ENCODE results near the gene LIN9.

LIN9 gene

GRCh38 chr1:226337276-226337875 is 28.4 kb upstream of the LIN9 start:
- peaks cover 9% of the 10 kb centered on the region for H3K4me1 Mint-ChIP-seq
- ATAC-seq (ENCODE audit: low read depth) = no peak

GRCh38 chr1:226335661-226336060 is 26.7 kb upstream of the LIN9 start:
- DNase-seq (ENCODE audit: low spot score in 2 of 2) = no peak
- ATAC-seq (ENCODE audit: low read depth) = no peak
- peaks cover 5% of the 10 kb centered on the region for H3K36me3 Mint-ChIP-seq
- peak overlapping the region; percentile 25 for H3K27ac Mint-ChIP-seq
- peaks cover 4% of the 10 kb centered on the region for H3K9me3 Mint-ChIP-seq
- H3K4me3 Mint-ChIP-seq = no peak overlapping the region
- H3K4me1 Mint-ChIP-seq = peaks cover 9% of the 10 kb centered on the region
- H3K27me3 Mint-ChIP-seq = no peaks in the 10 kb centered on the region

More at GRCh38 chr1:226337276-226337875, 28.4 kb upstream of the LIN9 start:
- H3K36me3 Mint-ChIP-seq = peaks cover 6% of the 10 kb centered on the region
- H3K27me3 Mint-ChIP-seq = no peaks in the 10 kb centered on the region
- no peak overlapping the region for H3K4me3 Mint-ChIP-seq
- no peak for DNase-seq (ENCODE audit: low spot score in 2 of 2)
- peaks cover 4% of the 10 kb centered on the region for H3K9me3 Mint-ChIP-seq
- H3K27ac Mint-ChIP-seq = no peak overlapping the region

- peak overlapping the region; percentile 90 for H3K27ac Mint-ChIP-seq
- ATAC-seq (ENCODE audit: low read depth) (no peak), DNase-seq (ENCODE audit: low spot score in 2 of 2) (no peak)
- no peaks in the 10 kb centered on the region for H3K27me3 Mint-ChIP-seq
- H3K36me3 Mint-ChIP-seq = no peaks in the 10 kb centered on the region
- H3K4me1 Mint-ChIP-seq = peaks cover 8% of the 10 kb centered on the region
- H3K9me3 Mint-ChIP-seq = no peaks in the 10 kb centered on the region
- peak overlapping the region; percentile 71 for H3K4me3 Mint-ChIP-seq
Observed at GRCh38 chr1:226332947-226333346, 24.0 kb upstream of the LIN9 start.

- no peaks in the 10 kb centered on the region for H3K9me3 Mint-ChIP-seq
- DNase-seq (ENCODE audit: low spot score in 2 of 2) = no peak
- H3K27ac Mint-ChIP-seq = no peak overlapping the region
- H3K4me3 Mint-ChIP-seq = no peak overlapping the region
- no peaks in the 10 kb centered on the region for H3K27me3 Mint-ChIP-seq
- H3K36me3 Mint-ChIP-seq = no peaks in the 10 kb centered on the region
- ATAC-seq (ENCODE audit: low read depth) = no peak
- peaks cover 7% of the 10 kb centered on the region for H3K4me1 Mint-ChIP-seq
Observed at GRCh38 chr1:226329237-226329636, 20.3 kb upstream of the LIN9 start.

- DNase-seq (ENCODE audit: low spot score in 2 of 2) (no peak), ATAC-seq (ENCODE audit: low read depth) (no peak)
- peaks cover under 1% of the 10 kb centered on the region for H3K4me1 Mint-ChIP-seq
- no peaks in the 10 kb centered on the region for H3K9me3 Mint-ChIP-seq
- no peaks in the 10 kb centered on the region for H3K36me3 Mint-ChIP-seq
- no peak overlapping the region for H3K27ac Mint-ChIP-seq
- no peaks in the 10 kb centered on the region for H3K27me3 Mint-ChIP-seq
- no peak overlapping the region for H3K4me3 Mint-ChIP-seq
Observed at GRCh38 chr1:226327761-226328162, 18.8 kb upstream of the LIN9 start.

GRCh38 chr1:226325178-226325577 is 16.2 kb upstream of the LIN9 start:
- no peak for DNase-seq (ENCODE audit: low spot score in 2 of 2)
- peaks cover 4% of the 10 kb centered on the region for H3K27me3 Mint-ChIP-seq
- H3K4me1 Mint-ChIP-seq = no peaks in the 10 kb centered on the region
- H3K36me3 Mint-ChIP-seq = no peaks in the 10 kb centered on the region
- H3K4me3 Mint-ChIP-seq = no peak overlapping the region
- no peaks in the 10 kb centered on the region for H3K9me3 Mint-ChIP-seq
- H3K27ac Mint-ChIP-seq = no peak overlapping the region
- ATAC-seq (ENCODE audit: low read depth) = no peak

- H3K9me3 Mint-ChIP-seq = no peaks in the 10 kb centered on the region
- no peaks in the 10 kb centered on the region for H3K36me3 Mint-ChIP-seq
- no peak for DNase-seq (ENCODE audit: low spot score in 2 of 2)
- no peak for ATAC-seq (ENCODE audit: low read depth)
- no peak overlapping the region for H3K4me3 Mint-ChIP-seq
- no peak overlapping the region for H3K27ac Mint-ChIP-seq
- peaks cover 4% of the 10 kb centered on the region for H3K27me3 Mint-ChIP-seq
- H3K4me1 Mint-ChIP-seq = no peaks in the 10 kb centered on the region
Observed at GRCh38 chr1:226324479-226324878, 15.5 kb upstream of the LIN9 start.

- Mint-ChIP-seq H3K4me1 (no peaks in the 10 kb centered on the region), H3K9me3 (no peaks in the 10 kb centered on the region), H3K4me3 (no peak overlapping the region), H3K36me3 (no peaks in the 10 kb centered on the region), H3K27me3 (peaks cover 7% of the 10 kb centered on the region), H3K27ac (no peak overlapping the region)
- DNase-seq (ENCODE audit: low spot score in 2 of 2) = no peak
- ATAC-seq (ENCODE audit: low read depth) = no peak
Observed at GRCh38 chr1:226322986-226323385, 14.0 kb upstream of the LIN9 start.

- Mint-ChIP-seq H3K9me3 (no peaks in the 10 kb centered on the region), H3K4me1 (no peaks in the 10 kb centered on the region), H3K36me3 (no peaks in the 10 kb centered on the region), H3K27ac (no peak overlapping the region), H3K27me3 (peaks cover 10% of the 10 kb centered on the region), H3K4me3 (no peak overlapping the region)
- ATAC-seq (ENCODE audit: low read depth) (no peak), DNase-seq (ENCODE audit: low spot score in 2 of 2) (no peak)
Observed at GRCh38 chr1:226320930-226321329, 12.0 kb upstream of the LIN9 start.

GRCh38 chr1:226318471-226318870 is 9.5 kb upstream of the LIN9 start:
- H3K4me3 Mint-ChIP-seq = no peak overlapping the region
- no peaks in the 10 kb centered on the region for H3K4me1 Mint-ChIP-seq
- no peak overlapping the region for H3K27ac Mint-ChIP-seq
- no peaks in the 10 kb centered on the region for H3K36me3 Mint-ChIP-seq
- H3K27me3 Mint-ChIP-seq = peaks cover 10% of the 10 kb centered on the region
- no peak for DNase-seq (ENCODE audit: low spot score in 2 of 2)
- no peaks in the 10 kb centered on the region for H3K9me3 Mint-ChIP-seq
- no peak for ATAC-seq (ENCODE audit: low read depth)

GRCh38 chr1:226314055-226314454 is 5.1 kb upstream of the LIN9 start:
- Mint-ChIP-seq H3K27ac (no peak overlapping the region), H3K4me3 (no peak overlapping the region), H3K9me3 (no peaks in the 10 kb centered on the region), H3K4me1 (peaks cover 3% of the 10 kb centered on the region), H3K36me3 (no peaks in the 10 kb centered on the region), H3K27me3 (peaks cover 8% of the 10 kb centered on the region)
- DNase-seq (ENCODE audit: low spot score in 2 of 2) (no peak), ATAC-seq (ENCODE audit: low read depth) (no peak)

- Mint-ChIP-seq H3K27ac (no peak overlapping the region), H3K4me1 (peaks cover 6% of the 10 kb centered on the region), H3K27me3 (peaks cover 3% of the 10 kb centered on the region), H3K4me3 (no peak overlapping the region), H3K9me3 (no peaks in the 10 kb centered on the region), H3K36me3 (no peaks in the 10 kb centered on the region)
- ATAC-seq (ENCODE audit: low read depth) = no peak
- no peak for DNase-seq (ENCODE audit: low spot score in 2 of 2)
Observed at GRCh38 chr1:226312065-226312464, 3.1 kb upstream of the LIN9 start.

- Mint-ChIP-seq H3K27me3 (peaks cover 3% of the 10 kb centered on the region), H3K36me3 (no peaks in the 10 kb centered on the region), H3K4me3 (no peak overlapping the region), H3K4me1 (peaks cover 6% of the 10 kb centered on the region), H3K27ac (no peak overlapping the region), H3K9me3 (no peaks in the 10 kb centered on the region)
- DNase-seq (ENCODE audit: low spot score in 2 of 2) = no peak
- no peak for ATAC-seq (ENCODE audit: low read depth)
Observed at GRCh38 chr1:226311376-226311775, 2.4 kb upstream of the LIN9 start.

GRCh38 chr1:226310637-226311195 is 1.8 kb upstream of the LIN9 start:
- Mint-ChIP-seq H3K36me3 (no peaks in the 10 kb centered on the region), H3K27me3 (peaks cover 3% of the 10 kb centered on the region), H3K27ac (no peak overlapping the region), H3K4me3 (no peak overlapping the region), H3K9me3 (no peaks in the 10 kb centered on the region), H3K4me1 (peaks cover 7% of the 10 kb centered on the region)
- DNase-seq (ENCODE audit: low spot score in 2 of 2) (no peak), ATAC-seq (ENCODE audit: low read depth) (no peak)

GRCh38 chr1:226310245-226310540 is 1.2 kb upstream of the LIN9 start:
- no peak overlapping the region for H3K27ac Mint-ChIP-seq
- peak overlapping the region; percentile 78 for H3K4me3 Mint-ChIP-seq
- no peaks in the 10 kb centered on the region for H3K9me3 Mint-ChIP-seq
- DNase-seq (ENCODE audit: low spot score in 2 of 2) = no peak
- no peak for ATAC-seq (ENCODE audit: low read depth)
- peaks cover 3% of the 10 kb centered on the region for H3K27me3 Mint-ChIP-seq
- no peaks in the 10 kb centered on the region for H3K36me3 Mint-ChIP-seq
- peaks cover 10% of the 10 kb centered on the region for H3K4me1 Mint-ChIP-seq
